ENCODE results near the gene FCRLA.
"Not testable (repeated sequence)": the region's sequence is repeated elsewhere in the genome, so short reads cannot be mapped to it uniquely, and the experiment has no call there.

Gene FCRLA

DNA sequence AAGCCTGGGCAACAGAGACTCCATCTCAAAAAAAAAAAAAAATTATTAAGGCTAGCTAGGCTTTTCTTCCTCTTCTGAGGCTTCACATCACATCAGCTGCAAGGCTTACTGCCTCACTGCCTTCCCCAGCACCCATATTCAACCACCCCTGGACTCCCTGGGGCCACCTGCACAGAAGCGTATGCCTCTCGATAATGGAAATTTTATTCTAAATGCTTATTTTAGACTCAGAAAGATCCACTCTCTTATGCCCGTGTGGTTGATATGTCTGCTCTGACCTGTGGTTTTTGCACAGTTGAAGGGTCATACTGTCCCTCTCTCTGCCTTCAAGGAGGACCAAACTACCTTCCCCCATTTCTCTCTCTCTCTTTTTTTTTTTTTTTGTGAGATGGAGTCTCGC, 1.5 kb upstream of the FCRLA start:
- no peak for DNase-seq (ENCODE audit: low spot score)

DNA sequence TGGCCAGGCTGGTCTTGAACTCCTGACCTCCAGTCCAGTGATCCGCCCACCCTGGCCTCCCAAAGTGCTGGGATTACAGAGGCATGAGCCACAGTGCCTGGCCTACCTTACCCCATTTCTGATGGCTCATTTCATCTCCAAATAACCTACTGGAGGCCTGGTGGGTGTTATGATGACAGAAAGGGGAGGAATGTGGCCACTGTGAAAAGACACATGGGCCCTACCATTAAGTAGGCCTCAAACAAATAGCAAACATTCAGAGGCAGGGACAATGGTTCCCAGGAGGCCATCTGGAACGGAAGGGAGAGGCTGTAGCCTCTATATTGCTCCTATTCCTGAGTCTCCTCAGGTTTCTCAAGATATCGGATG, 932 bp upstream of the FCRLA start:
- peak; percentile 87 for DNase-seq (ENCODE audit: low spot score)

DNA sequence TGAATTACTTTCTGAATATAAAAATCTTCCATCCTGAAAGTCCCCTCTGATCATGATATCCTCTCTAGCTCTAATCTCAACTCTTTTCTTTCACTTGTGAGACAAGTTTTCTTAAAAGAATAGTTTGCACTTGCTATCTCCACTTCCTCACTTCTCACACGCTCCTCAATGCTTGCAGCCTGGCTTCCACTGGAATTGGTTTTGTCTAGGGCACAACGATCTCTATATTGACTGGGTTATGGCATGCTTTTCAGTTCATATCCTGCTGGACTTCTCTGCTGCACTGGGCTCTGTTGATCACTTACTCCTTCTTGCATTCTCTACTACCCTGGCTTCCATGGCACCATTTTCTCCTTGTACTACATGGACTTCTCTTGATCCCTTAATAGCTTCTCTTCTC, 474 bp downstream of the FCRLA start:
- no peak for DNase-seq (ENCODE audit: low spot score)

GRCh38 chr1:161709373-161709772, 2.3 kb downstream of the FCRLA start:
- peak; percentile 8 for DNase-seq (ENCODE audit: low spot score)

- no peak for DNase-seq (ENCODE audit: low spot score)
Observed at GRCh38 chr1:161710560-161710959, 3.5 kb downstream of the FCRLA start.

DNA sequence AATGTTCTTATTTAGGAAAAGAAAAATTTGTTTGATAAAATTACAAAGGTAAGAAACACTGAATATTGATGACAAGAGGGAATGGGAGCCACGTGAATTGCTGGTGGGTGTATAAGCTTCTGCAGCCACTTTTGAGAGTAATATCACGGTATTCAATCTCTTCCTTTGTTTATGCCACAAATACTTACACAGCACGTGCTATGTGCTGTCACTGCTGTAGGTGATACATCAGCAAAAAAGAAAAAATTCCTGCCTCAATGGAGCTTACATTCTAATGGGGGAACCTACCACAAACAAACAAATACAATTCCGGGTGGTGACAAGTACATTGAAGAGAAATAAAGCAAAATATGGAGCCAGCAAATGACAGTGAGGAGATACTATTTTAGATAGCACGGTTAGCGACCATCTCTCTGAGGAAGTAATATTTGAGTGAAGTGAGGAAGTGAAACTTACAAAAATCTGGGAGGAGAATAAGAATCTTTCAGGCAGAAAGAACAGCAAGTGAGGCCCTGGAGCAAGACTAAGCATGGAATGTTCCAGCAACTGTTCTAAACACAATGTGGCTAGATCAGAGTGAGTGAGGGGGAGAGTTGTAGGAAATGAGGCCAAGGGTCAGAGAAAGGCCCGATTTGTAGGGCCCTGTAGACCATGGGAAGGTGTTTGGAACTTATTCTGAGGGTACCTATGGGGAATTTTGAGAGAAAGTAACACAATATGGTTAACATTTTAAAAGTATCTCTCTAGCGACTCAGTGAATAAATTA, 11.7 kb downstream of the FCRLA start:
- DNase-seq (ENCODE audit: low spot score) = no peak

DNA sequence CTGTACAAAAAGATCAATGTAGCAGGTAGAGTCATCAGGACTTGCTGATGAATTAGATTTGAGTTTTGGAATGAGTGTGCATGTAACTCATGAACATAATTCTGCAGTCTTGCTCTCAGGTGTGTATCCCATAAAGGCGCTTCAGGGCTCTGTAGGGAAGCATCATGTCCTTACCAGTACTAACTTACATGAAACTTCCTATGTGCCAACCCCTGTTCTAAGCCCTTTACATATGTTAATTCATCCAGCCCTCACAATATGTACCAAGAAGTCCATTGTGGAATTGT, 12.2 kb downstream of the FCRLA start:
- DNase-seq (ENCODE audit: low spot score) = no peak

DNA sequence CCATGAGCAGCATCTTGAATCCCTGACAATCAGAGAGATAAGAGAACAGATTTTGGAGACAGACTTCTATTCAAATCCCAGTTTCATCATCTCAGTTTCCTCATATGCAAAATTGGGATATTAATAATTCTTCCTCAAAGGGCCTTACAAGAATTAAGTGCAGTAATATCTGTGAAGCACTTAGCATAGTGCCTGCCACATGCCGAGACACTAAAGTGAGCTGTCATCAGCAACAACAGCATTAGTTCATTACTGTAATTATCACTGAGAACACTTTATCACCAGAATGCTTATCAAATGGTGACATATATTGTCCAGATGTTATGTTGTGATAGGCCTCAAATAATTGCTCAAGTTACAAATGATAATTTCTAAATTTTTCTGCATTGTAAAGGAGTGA, 13.4 kb downstream of the FCRLA start:
- DNase-seq (ENCODE audit: low spot score) = no peak

- DNase-seq (ENCODE audit: low spot score) = no peak
Observed at GRCh38 chr1:161720956-161721737, 14.1 kb downstream of the FCRLA start, which contains the start of gene FCRLB. Gene FCRLB, plus strand, starts transcription at chr1:161721544. Its CDS starts 1,129 bp downstream, at chr1:161722673.

- DNase-seq (ENCODE audit: low spot score) = peak; percentile 92
Observed at GRCh38 chr1:161721738-161722343, 14.8 kb downstream of the FCRLA start.

GRCh38 chr1:161722406-161722805, 15.4 kb downstream of the FCRLA start:
- DNase-seq (ENCODE audit: low spot score) = no peak

- no peak for DNase-seq (ENCODE audit: low spot score)
Observed at GRCh38 chr1:161723459-161724141, 16.6 kb downstream of the FCRLA start.

DNA sequence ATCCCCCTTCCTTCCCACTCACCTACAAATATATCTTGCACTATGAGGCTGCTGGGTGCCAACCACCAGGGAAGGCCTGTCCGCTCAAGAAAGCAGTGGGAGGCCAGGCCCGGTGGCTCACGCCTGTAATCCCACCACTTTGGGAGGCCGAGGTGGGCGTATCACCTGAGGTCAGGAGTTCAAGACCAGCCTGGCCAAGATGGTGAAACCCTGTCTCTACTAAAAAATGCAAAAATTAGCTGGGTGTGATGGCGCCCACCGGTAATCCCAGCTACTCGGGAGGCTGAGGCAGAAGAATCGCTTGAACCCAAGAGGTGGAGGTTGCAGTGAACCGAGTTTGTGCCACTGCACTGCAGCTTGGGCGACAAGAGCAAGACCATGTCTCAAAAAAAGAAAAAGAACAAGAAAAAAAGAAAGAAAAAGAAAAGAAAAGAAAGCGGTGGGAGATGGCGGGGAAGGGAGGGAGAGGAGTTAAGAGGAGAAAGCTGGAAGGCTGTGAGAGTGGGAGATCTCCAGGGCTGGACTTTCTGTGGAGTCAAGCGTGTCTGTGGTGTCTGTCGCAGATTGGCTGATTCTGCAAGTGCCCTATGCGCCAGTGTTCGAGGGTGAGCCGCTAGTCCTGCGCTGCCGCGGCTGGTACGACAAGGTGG, 18.4 kb downstream of the FCRLA start:
- not testable (repeated sequence) for DNase-seq (ENCODE audit: low spot score)

GRCh38 chr1:161725908-161726472, 19.0 kb downstream of the FCRLA start:
- peak; percentile 54 for DNase-seq (ENCODE audit: low spot score)

GRCh38 chr1:161726473-161727255, 19.6 kb downstream of the FCRLA start:
- DNase-seq (ENCODE audit: low spot score) = peak; percentile 83

- peak; percentile 35 for DNase-seq (ENCODE audit: low spot score)
Observed at GRCh38 chr1:161727256-161727924, 20.4 kb downstream of the FCRLA start.

- no peak for DNase-seq (ENCODE audit: low spot score)
Observed at GRCh38 chr1:161728376-161729226, 21.6 kb downstream of the FCRLA start.

DNA sequence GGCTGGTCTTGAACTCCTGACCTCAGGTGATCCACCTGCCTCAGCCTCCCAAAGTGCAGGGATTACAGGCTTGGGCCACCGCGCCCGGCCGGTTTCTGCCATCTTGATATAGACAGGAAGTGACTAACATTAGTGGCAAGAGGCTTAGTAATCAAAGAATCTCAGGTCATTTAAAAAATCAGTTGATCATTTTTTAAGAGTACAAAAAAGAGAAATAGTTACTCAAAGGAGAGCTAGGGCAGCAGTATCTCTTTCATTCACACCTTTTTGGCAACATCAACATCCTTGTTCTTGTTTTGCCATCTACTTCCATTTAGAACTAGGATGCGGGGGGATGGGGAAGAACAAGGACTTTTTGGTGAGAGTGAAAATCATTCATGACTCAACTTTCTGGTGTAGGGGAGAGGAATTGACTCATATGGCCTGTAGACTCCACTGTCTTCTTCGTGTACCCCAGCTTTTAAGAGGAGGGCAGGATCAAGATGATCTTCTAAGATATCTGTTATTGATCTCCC, 23.1 kb downstream of the FCRLA start:
- peak; percentile 74 for DNase-seq (ENCODE audit: low spot score)

DNA sequence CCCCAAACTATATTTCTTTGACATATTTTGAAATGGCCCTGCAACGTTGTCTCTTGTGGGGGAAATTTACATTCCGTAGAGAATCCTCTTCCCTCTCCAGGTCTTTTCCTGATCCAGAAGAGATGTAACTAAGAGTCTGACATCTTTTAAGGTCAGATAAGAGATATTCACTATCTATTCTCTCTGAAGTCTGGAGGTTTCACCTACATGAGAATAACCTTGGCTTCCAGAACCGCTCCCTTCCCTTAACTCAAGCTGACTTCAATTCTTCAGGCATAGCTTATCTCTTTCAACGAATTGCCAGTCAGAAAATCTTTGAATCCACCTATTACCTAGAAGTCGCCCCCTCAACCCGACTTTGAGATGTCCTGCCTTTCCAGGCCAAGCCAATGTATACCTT, 24.2 kb downstream of the FCRLA start:
- no peak for DNase-seq (ENCODE audit: low spot score)

All from kidney tubule cell (primary cell).